WI38 (cell line): ENCODE measurements around the gene PTTG2.

Source experiments
- H3K4me3 ChIP-seq: 2 replicates; pipeline ENCODE4 v1.5.1; 2011; ENCODE audit warnings: low read depth, mild to moderate bottlenecking, control low read depth, low read length
- TF ChIP-seq, protein P1 (sequence below): IDR thresholded peaks from 2 replicates; pipeline ENCODE4 v1.5.1; 2012; ENCODE audit warnings: low read depth, mild to moderate bottlenecking, control low read depth, low read length

The PTTG2 gene

DNA sequence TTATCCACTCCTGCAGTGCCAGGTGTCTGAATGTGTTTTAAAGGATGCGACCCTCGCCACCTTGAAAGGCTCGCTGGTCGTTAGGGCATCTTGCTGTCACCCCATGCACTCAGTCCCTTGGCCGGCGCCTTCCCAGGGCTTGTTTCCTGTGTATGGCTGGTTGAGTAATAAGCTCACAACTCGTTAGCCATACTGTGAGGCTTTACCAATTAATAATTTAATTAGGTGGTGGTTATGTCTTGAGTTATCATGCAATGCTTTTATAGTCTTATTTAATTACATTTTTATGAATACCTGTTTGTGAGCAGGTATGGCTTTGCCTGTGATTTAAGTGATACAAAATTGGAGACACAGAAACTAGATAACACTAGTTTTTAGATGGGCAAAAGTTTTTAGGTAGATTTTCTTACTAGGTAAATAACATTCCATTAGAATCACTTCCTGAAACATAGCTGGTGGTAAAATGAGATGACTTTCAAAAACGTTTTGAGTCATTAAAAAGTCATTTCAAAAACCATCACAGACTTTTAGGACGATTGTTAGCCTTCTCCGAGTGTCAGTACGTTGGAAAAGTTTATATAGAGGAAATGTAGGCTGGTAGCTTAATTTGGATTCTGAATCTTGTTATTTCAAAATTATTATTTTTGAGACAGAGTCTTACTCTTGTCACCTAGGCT lies 18.2 kb downstream of the PTTG2 start:
- peak overlapping the region; percentile 74 for H3K4me3 ChIP-seq
- TF ChIP-seq, protein P1, sequence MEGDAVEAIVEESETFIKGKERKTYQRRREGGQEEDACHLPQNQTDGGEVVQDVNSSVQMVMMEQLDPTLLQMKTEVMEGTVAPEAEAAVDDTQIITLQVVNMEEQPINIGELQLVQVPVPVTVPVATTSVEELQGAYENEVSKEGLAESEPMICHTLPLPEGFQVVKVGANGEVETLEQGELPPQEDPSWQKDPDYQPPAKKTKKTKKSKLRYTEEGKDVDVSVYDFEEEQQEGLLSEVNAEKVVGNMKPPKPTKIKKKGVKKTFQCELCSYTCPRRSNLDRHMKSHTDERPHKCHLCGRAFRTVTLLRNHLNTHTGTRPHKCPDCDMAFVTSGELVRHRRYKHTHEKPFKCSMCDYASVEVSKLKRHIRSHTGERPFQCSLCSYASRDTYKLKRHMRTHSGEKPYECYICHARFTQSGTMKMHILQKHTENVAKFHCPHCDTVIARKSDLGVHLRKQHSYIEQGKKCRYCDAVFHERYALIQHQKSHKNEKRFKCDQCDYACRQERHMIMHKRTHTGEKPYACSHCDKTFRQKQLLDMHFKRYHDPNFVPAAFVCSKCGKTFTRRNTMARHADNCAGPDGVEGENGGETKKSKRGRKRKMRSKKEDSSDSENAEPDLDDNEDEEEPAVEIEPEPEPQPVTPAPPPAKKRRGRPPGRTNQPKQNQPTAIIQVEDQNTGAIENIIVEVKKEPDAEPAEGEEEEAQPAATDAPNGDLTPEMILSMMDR = no peak

DNA sequence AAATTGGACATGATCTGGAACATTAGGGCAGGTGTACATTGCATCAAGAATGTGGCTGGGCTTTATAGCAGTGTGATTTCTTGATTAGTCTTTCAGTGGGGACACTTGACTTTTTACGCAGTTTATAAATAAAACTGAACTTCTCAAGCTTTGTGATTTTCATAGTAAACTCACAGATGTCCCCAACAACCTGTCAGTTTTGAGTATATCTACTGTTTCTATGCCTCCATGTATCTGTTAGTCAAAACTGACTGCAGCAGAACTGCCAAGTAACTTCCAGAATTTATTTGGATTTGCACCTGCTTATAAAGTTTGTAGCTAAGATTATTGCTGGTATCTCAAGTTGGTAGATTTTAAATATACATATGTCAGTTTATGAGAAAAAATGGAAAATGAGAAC lies 20.0 kb downstream of the PTTG2 start:
- no peak overlapping the region for H3K4me3 ChIP-seq

DNA sequence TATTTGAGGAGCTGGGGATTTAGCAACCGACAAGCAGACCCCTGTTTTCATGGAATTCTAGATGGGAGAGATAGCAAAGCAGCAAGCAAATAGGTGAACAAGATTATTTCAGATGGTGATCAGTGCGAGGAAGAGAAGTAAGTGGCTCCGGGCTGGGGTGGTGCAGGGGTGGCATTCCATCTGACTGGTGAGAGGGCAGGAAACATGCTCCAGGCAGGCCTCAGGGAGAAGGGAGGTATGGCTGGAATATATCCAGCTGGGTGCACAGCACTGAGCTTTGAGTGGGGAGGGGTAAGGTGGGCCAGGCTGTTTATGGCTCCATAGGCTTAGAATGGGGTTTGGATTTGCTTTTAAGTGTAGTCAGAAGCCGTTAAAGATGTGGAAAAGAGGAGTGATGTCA lies 21.2 kb downstream of the PTTG2 start:
- TF ChIP-seq, protein P1 = no peak

More for the DNA sequence above, 20.0 kb downstream of the PTTG2 start:
- TF ChIP-seq, protein P1 = no peak

DNA sequence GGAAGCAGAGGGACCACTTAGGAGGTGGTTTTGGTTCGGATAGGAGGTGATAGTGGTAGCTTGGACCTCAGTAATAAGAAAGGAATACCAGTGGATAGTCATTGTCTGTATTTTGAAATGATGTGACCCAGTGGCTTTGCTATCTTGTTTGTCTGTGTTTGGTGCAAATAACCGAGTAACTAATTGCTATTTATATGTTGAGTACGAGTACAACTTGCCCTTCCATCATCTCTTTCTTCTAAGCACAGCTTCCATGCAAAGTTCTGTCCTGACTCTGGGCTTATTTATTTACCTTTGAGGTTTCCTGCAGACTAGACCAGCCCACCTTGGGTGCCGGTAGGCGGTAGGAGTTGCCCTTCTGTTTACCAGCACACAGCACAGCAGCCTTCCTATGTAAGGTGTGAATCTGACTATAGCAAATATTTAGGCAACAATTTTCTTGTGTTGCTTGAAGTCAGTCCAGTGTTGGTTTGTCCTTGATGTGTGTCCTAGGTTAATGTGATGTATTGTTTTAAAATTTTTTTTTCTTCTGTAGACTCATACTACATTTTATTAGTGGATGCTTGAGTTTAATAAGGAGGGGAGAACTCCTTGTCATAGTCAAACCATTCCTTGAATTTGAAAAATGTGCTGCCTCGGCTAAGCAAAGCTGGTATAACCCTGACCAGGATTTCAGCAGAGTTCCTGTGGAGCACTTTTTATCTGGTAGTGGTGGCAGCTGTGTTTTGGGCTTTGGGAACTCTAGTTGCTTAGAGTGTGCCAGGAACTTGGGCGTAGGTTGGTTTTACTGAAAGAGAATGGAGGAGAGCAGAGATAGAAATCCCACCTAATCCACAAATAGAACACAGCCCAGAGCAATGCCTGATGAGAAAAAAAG lies 21.9 kb downstream of the PTTG2 start:
- TF ChIP-seq, protein P1 = no peak
- H3K4me3 ChIP-seq = no peak overlapping the region

More for the DNA sequence above, 21.2 kb downstream of the PTTG2 start:
- no peak overlapping the region for H3K4me3 ChIP-seq

DNA sequence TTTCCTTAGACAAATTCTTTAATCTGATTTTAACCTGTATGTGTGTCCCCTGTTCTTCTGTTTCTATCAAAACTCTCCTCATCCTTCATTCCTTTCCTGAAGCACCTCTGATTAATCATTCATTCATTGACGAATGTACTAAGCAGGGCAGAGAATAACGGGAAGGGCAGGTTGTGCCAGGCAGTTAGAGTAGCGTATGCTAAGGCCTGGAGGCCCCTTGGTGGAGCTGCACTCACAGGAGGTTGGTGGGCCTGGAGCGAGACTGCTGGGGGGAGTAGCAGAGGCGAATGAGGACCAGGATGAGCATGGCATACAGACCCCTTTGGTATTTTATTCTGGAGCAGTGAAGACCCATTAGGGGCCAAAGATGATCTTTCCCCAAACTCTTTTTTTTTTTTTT lies 22.5 kb downstream of the PTTG2 start:
- no peak overlapping the region for H3K4me3 ChIP-seq
- TF ChIP-seq, protein P1 = no peak

DNA sequence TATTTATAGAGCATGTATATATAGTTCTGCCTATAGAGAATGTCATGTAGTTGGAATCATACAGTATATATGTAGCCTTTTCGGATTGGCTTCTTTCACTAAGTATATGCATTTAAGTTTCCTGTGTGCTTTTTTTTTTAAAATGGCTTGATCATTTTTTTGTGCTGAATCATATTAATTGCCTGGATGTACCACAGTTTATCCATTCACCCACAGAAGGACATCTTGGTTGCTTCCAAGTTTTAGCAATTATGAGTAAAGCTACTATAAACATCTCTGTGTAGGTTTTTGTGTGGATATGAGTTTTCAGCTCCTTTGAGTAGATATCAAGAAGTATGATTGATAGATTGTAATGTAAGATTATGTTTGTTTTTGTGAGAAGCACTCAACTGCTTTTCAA lies 23.8 kb downstream of the PTTG2 start:
- TF ChIP-seq, protein P1 = no peak
- no peak overlapping the region for H3K4me3 ChIP-seq

DNA sequence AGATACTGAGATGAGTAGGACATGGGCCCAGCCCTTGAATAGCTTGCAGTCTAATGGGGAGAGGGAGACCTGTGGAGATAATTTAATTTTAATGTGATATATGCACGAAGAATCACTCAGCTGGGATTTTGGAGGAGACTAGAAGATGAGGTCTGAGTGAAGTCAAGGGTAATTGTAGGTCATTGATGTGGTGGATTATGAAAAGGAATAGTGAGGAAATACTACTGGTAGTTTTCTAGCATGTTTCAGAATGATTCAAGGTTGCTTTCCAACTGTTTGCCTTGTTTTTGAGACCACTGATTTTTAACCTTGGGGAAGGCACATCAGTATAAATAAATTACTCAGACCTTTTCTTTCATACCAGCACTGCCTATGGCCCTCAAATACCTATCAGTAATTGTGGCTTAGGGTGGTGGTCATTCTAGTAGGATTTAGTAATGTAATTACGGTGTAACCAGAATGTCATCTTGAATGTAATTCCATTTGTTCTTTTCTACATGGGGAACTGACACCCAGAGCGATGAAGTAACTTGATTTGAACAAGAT lies 25.6 kb downstream of the PTTG2 start:
- H3K4me3 ChIP-seq = no peak overlapping the region
- TF ChIP-seq, protein P1 = no peak
